Esophagus squamous epithelium (tissue), 4 donors: ENCODE results near the gene ST6GAL2.

Experiments used
- POLR2A ChIP-seq, 4 donors: fragments of 450-650 bp; IDR thresholded peaks; one replicate each; pipeline ENCODE4 v1.6.1; 2017; ENCODE audit warnings: antibody characterized with exemption in 4 of 4, mild to moderate bottlenecking in 4 of 4, moderate library complexity in 3 of 4
- TF ChIP-seq, protein P1 (sequence below), 6 experiments: fragments of 450-650 bp in 4 of 6; fragments of 200-600 bp in 2 of 6; sonication (generic) in 2 of 6; IDR thresholded peaks; one replicate each; pipeline ENCODE4 v1.5.1; 2016 to 2019; ENCODE audit warnings: antibody characterized with exemption in 6 of 6, mild to moderate bottlenecking in 4 of 6, moderate library complexity in 4 of 6

- TF ChIP-seq, protein P1, sequence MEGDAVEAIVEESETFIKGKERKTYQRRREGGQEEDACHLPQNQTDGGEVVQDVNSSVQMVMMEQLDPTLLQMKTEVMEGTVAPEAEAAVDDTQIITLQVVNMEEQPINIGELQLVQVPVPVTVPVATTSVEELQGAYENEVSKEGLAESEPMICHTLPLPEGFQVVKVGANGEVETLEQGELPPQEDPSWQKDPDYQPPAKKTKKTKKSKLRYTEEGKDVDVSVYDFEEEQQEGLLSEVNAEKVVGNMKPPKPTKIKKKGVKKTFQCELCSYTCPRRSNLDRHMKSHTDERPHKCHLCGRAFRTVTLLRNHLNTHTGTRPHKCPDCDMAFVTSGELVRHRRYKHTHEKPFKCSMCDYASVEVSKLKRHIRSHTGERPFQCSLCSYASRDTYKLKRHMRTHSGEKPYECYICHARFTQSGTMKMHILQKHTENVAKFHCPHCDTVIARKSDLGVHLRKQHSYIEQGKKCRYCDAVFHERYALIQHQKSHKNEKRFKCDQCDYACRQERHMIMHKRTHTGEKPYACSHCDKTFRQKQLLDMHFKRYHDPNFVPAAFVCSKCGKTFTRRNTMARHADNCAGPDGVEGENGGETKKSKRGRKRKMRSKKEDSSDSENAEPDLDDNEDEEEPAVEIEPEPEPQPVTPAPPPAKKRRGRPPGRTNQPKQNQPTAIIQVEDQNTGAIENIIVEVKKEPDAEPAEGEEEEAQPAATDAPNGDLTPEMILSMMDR (IDR thresholded peaks at IDR 0.05), result no peak
- no peak for TF ChIP-seq POLR2A (IDR thresholded peaks at IDR 0.05)
Observed at GRCh38 chr2:106833256-106833655, 52.7 kb downstream of the ST6GAL2 start.
